Esophagus squamous epithelium (tissue), 4 donors: ENCODE measurements around the gene PDCD6IP.

Experiments used
- POLR2A ChIP-seq, 4 donors: fragments of 450-650 bp; IDR thresholded peaks; one replicate each; pipeline ENCODE4 v1.6.1; 2017; ENCODE audit warnings: antibody characterized with exemption in 4 of 4, mild to moderate bottlenecking in 4 of 4, moderate library complexity in 3 of 4
- TF ChIP-seq, protein P1 (sequence below), 6 experiments: fragments of 450-650 bp in 4 of 6; fragments of 200-600 bp in 2 of 6; sonication (generic) in 2 of 6; IDR thresholded peaks; one replicate each; pipeline ENCODE4 v1.5.1; 2016 to 2019; ENCODE audit warnings: antibody characterized with exemption in 6 of 6, mild to moderate bottlenecking in 4 of 6, moderate library complexity in 4 of 6

DNA sequence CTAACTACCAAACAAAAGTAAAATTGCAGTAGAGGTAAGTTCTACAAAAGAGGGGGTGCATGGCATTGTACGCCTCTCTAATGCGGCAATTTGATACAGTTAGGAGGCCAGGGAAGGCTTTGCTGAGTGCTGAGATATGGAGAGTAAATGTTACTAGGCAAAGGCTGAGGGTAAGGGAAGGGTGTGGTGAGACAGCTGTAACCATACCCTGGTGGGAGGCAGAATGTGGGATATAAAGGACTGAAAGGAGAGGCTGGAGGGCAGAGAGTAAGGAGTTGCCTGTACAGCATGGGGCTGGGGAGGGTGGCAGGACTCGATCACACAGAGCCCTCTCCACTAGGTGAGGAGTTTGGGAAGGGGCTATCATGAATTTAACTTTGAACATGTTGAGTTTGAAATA lies 106.3 kb downstream of the PDCD6IP start:
- TF ChIP-seq, protein P1, sequence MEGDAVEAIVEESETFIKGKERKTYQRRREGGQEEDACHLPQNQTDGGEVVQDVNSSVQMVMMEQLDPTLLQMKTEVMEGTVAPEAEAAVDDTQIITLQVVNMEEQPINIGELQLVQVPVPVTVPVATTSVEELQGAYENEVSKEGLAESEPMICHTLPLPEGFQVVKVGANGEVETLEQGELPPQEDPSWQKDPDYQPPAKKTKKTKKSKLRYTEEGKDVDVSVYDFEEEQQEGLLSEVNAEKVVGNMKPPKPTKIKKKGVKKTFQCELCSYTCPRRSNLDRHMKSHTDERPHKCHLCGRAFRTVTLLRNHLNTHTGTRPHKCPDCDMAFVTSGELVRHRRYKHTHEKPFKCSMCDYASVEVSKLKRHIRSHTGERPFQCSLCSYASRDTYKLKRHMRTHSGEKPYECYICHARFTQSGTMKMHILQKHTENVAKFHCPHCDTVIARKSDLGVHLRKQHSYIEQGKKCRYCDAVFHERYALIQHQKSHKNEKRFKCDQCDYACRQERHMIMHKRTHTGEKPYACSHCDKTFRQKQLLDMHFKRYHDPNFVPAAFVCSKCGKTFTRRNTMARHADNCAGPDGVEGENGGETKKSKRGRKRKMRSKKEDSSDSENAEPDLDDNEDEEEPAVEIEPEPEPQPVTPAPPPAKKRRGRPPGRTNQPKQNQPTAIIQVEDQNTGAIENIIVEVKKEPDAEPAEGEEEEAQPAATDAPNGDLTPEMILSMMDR (IDR thresholded peaks at IDR 0.05) = no peak
- no peak for TF ChIP-seq POLR2A (IDR thresholded peaks at IDR 0.05)
